Suprapubic skin (tissue), 4 donors: ENCODE data around the gene CCDC148.

Experiments
- EP300 ChIP-seq: sonication (generic); formaldehyde crosslinking; IDR thresholded peaks from one replicate; pipeline ENCODE4 v1.6.1; 2017; ENCODE audit warnings: antibody characterized with exemption
- POLR2A ChIP-seq, 2 donors: fragments of 450-650 bp; IDR thresholded peaks; one replicate each; pipeline ENCODE4 v1.6.1; 2017; ENCODE audit warnings: antibody characterized with exemption in 2 of 2, mild to moderate bottlenecking in 2 of 2, moderate library complexity in 2 of 2
- POLR2AphosphoS5 ChIP-seq, 3 donors: sonication (generic); formaldehyde crosslinking; IDR thresholded peaks; one replicate each; pipeline ENCODE4 v1.6.1; 2017; ENCODE audit warnings: antibody characterized with exemption in 3 of 3
- TF ChIP-seq, protein P1 (sequence below), 2 donors: fragments of 200-600 bp in 1 of 2; fragments of 450-650 bp in 1 of 2; sonication (generic) in 1 of 2; IDR thresholded peaks; one replicate each; pipeline ENCODE4 v1.5.1; 2016 to 2019; ENCODE audit warnings: antibody characterized with exemption in 2 of 2, mild to moderate bottlenecking in 1 of 2, moderate library complexity in 1 of 2

DNA sequence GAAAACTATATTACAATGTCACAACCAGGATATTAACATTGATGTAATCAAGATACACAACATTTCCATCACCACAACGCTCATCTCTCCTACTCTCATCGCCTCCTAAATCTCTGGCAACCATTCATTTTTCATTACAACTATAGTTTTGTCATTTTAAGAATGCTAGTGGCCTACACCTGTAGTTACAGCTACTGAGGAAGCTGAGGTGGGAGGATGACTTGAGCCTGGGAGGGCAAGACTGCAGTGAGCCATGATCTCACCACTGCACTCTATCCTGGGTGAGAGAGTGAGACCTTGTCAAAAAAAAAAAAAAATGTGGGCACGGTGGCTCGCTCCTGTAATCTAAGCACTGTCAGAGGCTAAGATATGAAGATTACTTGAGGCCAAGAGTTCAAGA lies 10.7 kb upstream of the CCDC148 start:
- TF ChIP-seq EP300 (no peak), POLR2AphosphoS5 (IDR thresholded peaks at IDR 0.05) (no peak), POLR2A (IDR thresholded peaks at IDR 0.05) (no peak)
- TF ChIP-seq, protein P1, sequence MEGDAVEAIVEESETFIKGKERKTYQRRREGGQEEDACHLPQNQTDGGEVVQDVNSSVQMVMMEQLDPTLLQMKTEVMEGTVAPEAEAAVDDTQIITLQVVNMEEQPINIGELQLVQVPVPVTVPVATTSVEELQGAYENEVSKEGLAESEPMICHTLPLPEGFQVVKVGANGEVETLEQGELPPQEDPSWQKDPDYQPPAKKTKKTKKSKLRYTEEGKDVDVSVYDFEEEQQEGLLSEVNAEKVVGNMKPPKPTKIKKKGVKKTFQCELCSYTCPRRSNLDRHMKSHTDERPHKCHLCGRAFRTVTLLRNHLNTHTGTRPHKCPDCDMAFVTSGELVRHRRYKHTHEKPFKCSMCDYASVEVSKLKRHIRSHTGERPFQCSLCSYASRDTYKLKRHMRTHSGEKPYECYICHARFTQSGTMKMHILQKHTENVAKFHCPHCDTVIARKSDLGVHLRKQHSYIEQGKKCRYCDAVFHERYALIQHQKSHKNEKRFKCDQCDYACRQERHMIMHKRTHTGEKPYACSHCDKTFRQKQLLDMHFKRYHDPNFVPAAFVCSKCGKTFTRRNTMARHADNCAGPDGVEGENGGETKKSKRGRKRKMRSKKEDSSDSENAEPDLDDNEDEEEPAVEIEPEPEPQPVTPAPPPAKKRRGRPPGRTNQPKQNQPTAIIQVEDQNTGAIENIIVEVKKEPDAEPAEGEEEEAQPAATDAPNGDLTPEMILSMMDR (IDR thresholded peaks at IDR 0.05), result no peak
